DND-41 (cell line): ENCODE measurements around the gene SOS1.
"Not testable (repeated sequence)": the region's sequence is repeated elsewhere in the genome, so short reads cannot be mapped to it uniquely, and the experiment has no call there.

Experiments
- ATAC-seq: fragments of 200-7000 bp; cut with Tn5 transposase; 3 replicates; pipeline ENCODE4 v1.9.1; 2021; ENCODE audit warnings: low read depth; ENCODE audit not compliant: insufficient read depth
- DNase-seq: peaks from one replicate; pipeline ENCODE4 v3.0.0-alpha.2; 2020
- H2AFZ ChIP-seq: 2 replicates; pipeline ENCODE4 v1.6.0; 2012; ENCODE audit warnings: low read depth, low read length
- H3K27ac ChIP-seq: 2 replicates; pipeline ENCODE4 v1.5.1; 2012; ENCODE audit warnings: low read length, inconsistent platforms
- H3K27me3 ChIP-seq: fragments of 200-600 bp; sonication (generic); 2 replicates; pipeline ENCODE4 v1.6.0; 2012; ENCODE audit warnings: low read length, mild to moderate bottlenecking, inconsistent platforms; ENCODE audit not compliant: insufficient read depth, poor library complexity
- H3K36me3 ChIP-seq: 2 replicates; pipeline ENCODE4 v1.5.1; 2012; ENCODE audit warnings: low read length, inconsistent platforms; ENCODE audit not compliant: insufficient read depth
- H3K4me1 ChIP-seq: 2 replicates; pipeline ENCODE4 v1.5.1; 2012; ENCODE audit warnings: mild to moderate bottlenecking, low read length; ENCODE audit not compliant: insufficient read depth
- H3K4me2 ChIP-seq: 2 replicates; pipeline ENCODE4 v1.6.0; 2012; ENCODE audit warnings: mild to moderate bottlenecking, moderate library complexity, low read length, inconsistent platforms; ENCODE audit not compliant: insufficient read depth
- H3K4me3 ChIP-seq, 2 experiments: fragments of 200-600 bp in 1 of 2; shearing (Covaris generic) in 1 of 2; 2 replicates each; pipeline ENCODE4 v1.5.1; 2012 to 2016; ENCODE audit warnings: inconsistent platforms in 2 of 2, low read length in 2 of 2, mild to moderate bottlenecking in 2 of 2, low read depth in 1 of 2, moderate library complexity in 1 of 2
- H3K79me2 ChIP-seq: 2 replicates; pipeline ENCODE4 v1.6.0; 2012; ENCODE audit warnings: low read length, inconsistent platforms; ENCODE audit not compliant: insufficient read depth
- H3K9ac ChIP-seq: 2 replicates; pipeline ENCODE4 v1.6.0; 2012; ENCODE audit warnings: low read depth, mild to moderate bottlenecking, inconsistent platforms, low read length, moderate library complexity
- H3K9me3 ChIP-seq: 2 replicates; pipeline ENCODE4 v1.5.1; 2012; ENCODE audit warnings: low read length, moderate library complexity, mild to moderate bottlenecking, inconsistent platforms; ENCODE audit not compliant: insufficient read depth, severe bottlenecking
- H4K20me1 ChIP-seq: 2 replicates; pipeline ENCODE4 v1.6.0; 2012; ENCODE audit warnings: low read length; ENCODE audit not compliant: insufficient read depth
- EZH2 ChIP-seq: IDR thresholded peaks from 3 replicates; pipeline ENCODE4 v1.6.1; 2012; ENCODE audit warnings: borderline replicate concordance, low read depth, mild to moderate bottlenecking, moderate library complexity, low read length, inconsistent platforms; ENCODE audit not compliant: severe bottlenecking
- TF ChIP-seq, protein P1 (sequence below): IDR thresholded peaks from 2 replicates; pipeline ENCODE4 v1.5.1; 2012; ENCODE audit warnings: borderline replicate concordance, low read length, moderate library complexity, mild to moderate bottlenecking; ENCODE audit not compliant: poor library complexity, severe bottlenecking; ENCODE audit errors: extremely low read depth

Gene SOS1

DNA sequence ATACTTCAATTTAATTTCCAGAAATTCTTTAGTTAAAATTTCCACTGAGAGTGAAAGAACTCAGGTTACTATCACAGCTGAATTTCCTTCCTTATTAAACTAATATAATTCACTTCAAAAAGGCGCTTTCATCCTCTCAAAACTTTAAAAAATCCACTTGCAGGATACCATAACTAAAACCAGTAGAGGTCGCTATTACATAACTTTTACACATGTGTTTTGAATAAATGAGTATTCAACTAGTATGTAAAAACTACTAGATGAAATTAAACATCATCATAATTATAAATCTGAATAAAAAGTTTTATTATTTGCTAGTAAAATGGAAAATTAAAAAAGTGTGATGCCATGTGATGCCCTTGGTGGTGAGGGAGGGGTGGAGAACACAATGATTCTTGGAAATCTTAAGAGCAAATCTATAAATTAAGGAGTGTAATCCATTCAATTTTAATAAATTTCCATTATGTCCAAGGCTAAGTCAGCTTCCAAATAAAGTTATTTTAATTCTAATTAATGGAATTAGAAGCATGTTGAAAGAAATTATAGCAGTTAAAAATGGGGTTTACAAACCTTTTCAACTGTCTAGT, 61.4 kb downstream of the SOS1 start:
- Histone ChIP-seq H4K20me1 (peaks cover 6% of the 10 kb centered on the region; the same call in 1 of the 2 replicates), H3K9ac (no peak overlapping the region), H3K4me1 (no peaks in the 10 kb centered on the region), H3K79me2 (peaks cover 8% of the 10 kb centered on the region), H3K27me3 (no peaks in the 10 kb centered on the region), H3K27ac (no peak overlapping the region), H3K9me3 (no peaks in the 10 kb centered on the region), H3K4me2 (no peak overlapping the region), H3K36me3 (peaks cover 23% of the 10 kb centered on the region; the same call in 1 of the 2 replicates), H3K4me3 (no peak overlapping the region), H2AFZ (no peak overlapping the region)
- DNase-seq (no peak), ATAC-seq (peak; percentile 50; the same call in 2 of the 3 replicates)
- TF ChIP-seq, protein P1, sequence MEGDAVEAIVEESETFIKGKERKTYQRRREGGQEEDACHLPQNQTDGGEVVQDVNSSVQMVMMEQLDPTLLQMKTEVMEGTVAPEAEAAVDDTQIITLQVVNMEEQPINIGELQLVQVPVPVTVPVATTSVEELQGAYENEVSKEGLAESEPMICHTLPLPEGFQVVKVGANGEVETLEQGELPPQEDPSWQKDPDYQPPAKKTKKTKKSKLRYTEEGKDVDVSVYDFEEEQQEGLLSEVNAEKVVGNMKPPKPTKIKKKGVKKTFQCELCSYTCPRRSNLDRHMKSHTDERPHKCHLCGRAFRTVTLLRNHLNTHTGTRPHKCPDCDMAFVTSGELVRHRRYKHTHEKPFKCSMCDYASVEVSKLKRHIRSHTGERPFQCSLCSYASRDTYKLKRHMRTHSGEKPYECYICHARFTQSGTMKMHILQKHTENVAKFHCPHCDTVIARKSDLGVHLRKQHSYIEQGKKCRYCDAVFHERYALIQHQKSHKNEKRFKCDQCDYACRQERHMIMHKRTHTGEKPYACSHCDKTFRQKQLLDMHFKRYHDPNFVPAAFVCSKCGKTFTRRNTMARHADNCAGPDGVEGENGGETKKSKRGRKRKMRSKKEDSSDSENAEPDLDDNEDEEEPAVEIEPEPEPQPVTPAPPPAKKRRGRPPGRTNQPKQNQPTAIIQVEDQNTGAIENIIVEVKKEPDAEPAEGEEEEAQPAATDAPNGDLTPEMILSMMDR: peak; percentile 82
- TF ChIP-seq EZH2: no peak

DNA sequence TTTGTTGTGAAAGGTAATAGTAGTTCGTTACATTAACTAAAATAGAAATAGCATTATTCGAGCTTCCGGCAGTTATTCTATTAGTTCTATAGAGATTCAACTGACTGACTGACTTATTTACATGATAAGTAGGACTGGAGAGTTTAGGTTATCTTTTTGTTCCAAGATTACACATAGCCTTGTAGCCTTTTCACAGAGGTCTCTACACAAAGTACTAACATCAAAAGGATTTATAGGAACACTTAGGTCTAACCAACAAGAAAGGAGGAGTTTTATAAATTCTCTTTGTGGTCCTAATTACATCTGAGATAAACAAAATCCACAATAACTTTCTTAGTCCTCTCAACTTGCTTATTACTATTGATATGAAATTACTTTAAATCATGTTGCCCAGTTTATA, 62.8 kb downstream of the SOS1 start:
- TF ChIP-seq, protein P1: no peak
- TF ChIP-seq EZH2: no peak
- H3K36me3 ChIP-seq: peaks cover 33% of the 10 kb centered on the region; the same call in 1 of the 2 replicates
- no peak for ATAC-seq

DNA sequence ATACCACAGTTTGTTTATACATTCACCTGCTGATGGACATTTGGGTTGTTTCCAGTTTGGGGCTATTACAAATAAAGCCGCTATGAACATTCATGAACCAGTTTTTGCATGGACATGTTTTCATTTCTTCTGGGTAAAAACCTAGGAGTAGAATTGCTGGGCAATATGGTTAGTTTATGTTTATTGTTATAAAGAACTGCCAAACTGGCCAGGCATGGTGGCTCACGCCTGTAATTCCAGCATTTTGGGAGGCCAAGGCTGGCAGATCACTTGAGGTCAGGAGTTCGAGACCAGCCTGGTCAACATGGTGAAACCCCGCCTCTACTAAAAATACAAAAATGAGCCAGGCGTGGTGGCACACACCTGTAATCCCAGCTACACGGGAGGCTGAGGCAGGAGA, 68.2 kb downstream of the SOS1 start:
- not testable (repeated sequence) for H3K9me3 ChIP-seq, H4K20me1 ChIP-seq, H3K79me2 ChIP-seq, H3K27ac ChIP-seq, ATAC-seq, H2AFZ ChIP-seq, H3K4me3 ChIP-seq, H3K9ac ChIP-seq, H3K4me2 ChIP-seq, H3K27me3 ChIP-seq, H3K4me1 ChIP-seq, DNase-seq
- peaks cover 70% of the 10 kb centered on the region; the same call in 1 of the 2 replicates for H3K36me3 ChIP-seq

More for the DNA sequence above, 62.8 kb downstream of the SOS1 start:
- Histone ChIP-seq H3K27ac (no peak overlapping the region), H4K20me1 (peaks cover 6% of the 10 kb centered on the region; the same call in 1 of the 2 replicates), H3K79me2 (peaks cover 8% of the 10 kb centered on the region), H3K27me3 (no peaks in the 10 kb centered on the region), H3K9me3 (no peaks in the 10 kb centered on the region), H2AFZ (no peak overlapping the region), H3K4me2 (no peak overlapping the region), H3K4me1 (no peaks in the 10 kb centered on the region), H3K9ac (no peak overlapping the region), H3K4me3 (no peak overlapping the region)
- DNase-seq: no peak

DNA sequence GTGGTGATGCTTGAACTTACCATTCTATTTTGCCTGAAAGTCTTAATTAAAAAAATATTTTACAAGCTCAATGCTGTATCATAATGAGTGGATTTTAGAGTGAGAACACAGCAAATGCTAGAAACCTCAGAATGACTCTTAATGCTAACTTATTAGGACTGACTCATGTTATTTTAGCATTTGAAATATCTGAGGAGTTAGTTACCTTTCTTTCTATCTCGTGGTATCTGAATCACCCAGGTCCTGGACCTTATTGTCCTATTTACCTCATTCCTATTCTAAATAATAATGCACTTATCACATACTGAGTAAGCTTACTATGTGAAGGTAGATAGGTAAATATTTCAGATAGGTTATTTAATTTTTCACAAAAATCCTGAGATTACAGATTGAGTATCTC, 70.7 kb downstream of the SOS1 start:
- Histone ChIP-seq H3K4me1 (no peaks in the 10 kb centered on the region), H3K9me3 (no peaks in the 10 kb centered on the region), H3K36me3 (peaks cover 53% of the 10 kb centered on the region; the same call in 1 of the 2 replicates), H3K27ac (no peak overlapping the region), H3K27me3 (no peaks in the 10 kb centered on the region), H3K9ac (no peak overlapping the region), H3K79me2 (no peaks in the 10 kb centered on the region), H4K20me1 (no peaks in the 10 kb centered on the region), H3K4me3 (no peak overlapping the region), H2AFZ (no peak overlapping the region), H3K4me2 (no peak overlapping the region)
- TF ChIP-seq, protein P1: no peak
- no peak for TF ChIP-seq EZH2
- no peak for DNase-seq
- no peak for ATAC-seq
